Natural killer cell (primary cell): ENCODE data around the gene ABHD2. TPM values are rescaled to one million over a fixed set of nuclear protein-coding genes. Genes with fewer than 3 reads are reported as not detected.

Experiments used
- ATAC-seq, 3 donors: fragments of 150-1000 bp in 2 of 3; fragments of 200-7000 bp in 1 of 3; cut with Tn5 transposase; 1 replicate in 1 of 3; 2 replicates in 2 of 3; pipeline ENCODE4 v1.10.0; 2021; ENCODE audit warnings: mild to moderate bottlenecking in 2 of 3, moderate library complexity in 2 of 3
- DNase-seq, 2 donors: peaks; one replicate each; pipeline versions ENCODE4 v3.0.0 to v3.0.0-alpha.2; 2013 to 2021; ENCODE audit warnings: mixed read lengths in 1 of 2
- H3K27ac ChIP-seq: one replicate; pipeline ENCODE4 v1.5.1; 2013; ENCODE audit warnings: mild to moderate bottlenecking, low read length
- H3K27me3 ChIP-seq: one replicate; pipeline ENCODE4 v1.6.1; 2013; ENCODE audit warnings: low read length; ENCODE audit not compliant: control insufficient read depth, insufficient read depth
- H3K36me3 ChIP-seq: one replicate; pipeline ENCODE4 v1.6.1; 2013; ENCODE audit warnings: low read length; ENCODE audit not compliant: control insufficient read depth, insufficient read depth
- H3K4me1 ChIP-seq: one replicate; pipeline ENCODE4 v1.6.1; 2013; ENCODE audit warnings: low read length; ENCODE audit not compliant: control insufficient read depth, insufficient read depth
- H3K4me3 ChIP-seq: one replicate; pipeline ENCODE4 v1.5.1; 2013; ENCODE audit warnings: low read length
- H3K9me3 ChIP-seq: one replicate; pipeline ENCODE4 v1.6.1; 2013; ENCODE audit warnings: low read length; ENCODE audit not compliant: control insufficient read depth, insufficient read depth
- H3K27ac Mint-ChIP-seq, 2 donors: one replicate each; pipeline ENCODE4 v1.8.0; 2022; ENCODE audit warnings: mild to moderate bottlenecking in 2 of 2, mixed read lengths in 2 of 2, moderate library complexity in 1 of 2
- H3K27me3 Mint-ChIP-seq, 2 donors: one replicate each; pipeline ENCODE4 v1.8.0; 2022; ENCODE audit warnings: low read depth in 2 of 2, mixed read lengths in 2 of 2
- H3K36me3 Mint-ChIP-seq: one replicate; pipeline ENCODE4 v1.8.0; 2022; ENCODE audit warnings: mixed read lengths
- H3K4me1 Mint-ChIP-seq, 2 donors: one replicate each; pipeline ENCODE4 v1.8.0; 2022; ENCODE audit warnings: mixed read lengths in 2 of 2
- H3K4me3 Mint-ChIP-seq: one replicate; pipeline ENCODE4 v1.8.0; 2022; ENCODE audit warnings: mild to moderate bottlenecking, moderate library complexity, mixed read lengths
- H3K9me3 Mint-ChIP-seq, 2 donors: one replicate each; pipeline ENCODE4 v1.8.0; 2022; ENCODE audit warnings: mixed read lengths in 2 of 2
- WGBS: methylation state at CpG from one replicate; pipeline ENCODE4 v1.1.7; 2013; ENCODE audit warnings: missing lambda C conversion rate; ENCODE audit not compliant: insufficient coverage; 5-methylcytosine and 5-hydroxymethylcytosine counted together
- intact Hi-C: fragments of 100-400 bp; cut with micrococcal nuclease; formaldehyde crosslinking; loops from one replicate; pipeline ENCODE4 v1.14.2; 2022
- total RNA-seq, 4 donors: library from RNA; stranded (reverse); fragments of 120-200 nt in 1 of 4; gene quantifications; one replicate each; pipeline versions ENCODE4 v1.2.3 to v1.2.4, GENCODE V29; 2013 to 2022
- TF ChIP-seq, protein P1 (sequence below): fragments of 200-600 bp; IDR thresholded peaks from one replicate; pipeline ENCODE4 v1.8.0; 2022; ENCODE audit warnings: antibody characterized with exemption

ABHD2 gene
- total RNA-seq, 3 donors from 2014 or later (not counting 1 experiment from before 2014, with no cell fraction given), result 187 to 236 (median 191) TPM

DNA sequence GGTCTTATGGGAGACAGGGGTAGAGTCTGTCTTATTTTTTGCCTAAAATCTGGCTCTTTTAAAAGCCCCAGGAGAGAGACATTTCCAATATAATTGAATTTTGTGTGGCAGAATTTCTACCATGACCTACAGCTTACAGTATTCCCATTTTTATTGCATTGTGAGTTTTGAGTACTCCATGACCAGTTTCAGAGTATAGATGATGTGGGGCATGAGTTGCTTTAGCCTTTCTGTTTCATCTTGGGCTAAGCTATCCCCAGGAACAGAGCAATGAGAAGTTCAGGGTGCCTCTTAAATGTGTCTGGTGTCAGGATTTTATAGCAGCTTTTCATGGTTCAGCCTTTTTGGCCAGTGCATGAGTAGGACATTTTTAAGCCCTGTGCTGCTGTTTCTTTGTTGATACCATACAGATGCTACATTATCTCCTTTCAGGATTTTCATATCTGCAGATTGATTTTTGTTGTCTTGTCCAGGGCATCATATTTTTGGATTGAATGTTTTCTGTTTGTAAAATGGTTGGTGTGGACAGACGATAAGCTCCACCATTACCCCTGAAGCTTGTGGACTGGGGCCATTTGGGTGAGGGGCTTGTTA lies 3.5 kb downstream of the ABHD2 start:
- intact Hi-C loops, result loop anchor here (2.0 kb wide), 1 partner anchor 21 kb away; no protein-coding TSS in a partner anchor
- Histone ChIP-seq H3K36me3 (peaks cover 7% of the 10 kb centered on the region), H3K4me1 (peaks cover 43% of the 10 kb centered on the region), H3K9me3 (no peaks in the 10 kb centered on the region), H3K27me3 (no peaks in the 10 kb centered on the region), H3K27ac (peak overlapping the region; percentile 85), H3K4me3 (peak overlapping the region; percentile 22)
- Mint-ChIP-seq H3K27ac (no peak overlapping the region), H3K9me3 (no peaks in the 10 kb centered on the region), H3K36me3 (peaks cover 15% of the 10 kb centered on the region), H3K27me3 (no peaks in the 10 kb centered on the region), H3K4me1 (peaks cover 57 to 62% of the 10 kb centered on the region in 2 donors), H3K4me3 (no peak overlapping the region)
- ATAC-seq (no peak), DNase-seq (peak in 1 of 2 donors; percentile 18)
- TF ChIP-seq, protein P1, sequence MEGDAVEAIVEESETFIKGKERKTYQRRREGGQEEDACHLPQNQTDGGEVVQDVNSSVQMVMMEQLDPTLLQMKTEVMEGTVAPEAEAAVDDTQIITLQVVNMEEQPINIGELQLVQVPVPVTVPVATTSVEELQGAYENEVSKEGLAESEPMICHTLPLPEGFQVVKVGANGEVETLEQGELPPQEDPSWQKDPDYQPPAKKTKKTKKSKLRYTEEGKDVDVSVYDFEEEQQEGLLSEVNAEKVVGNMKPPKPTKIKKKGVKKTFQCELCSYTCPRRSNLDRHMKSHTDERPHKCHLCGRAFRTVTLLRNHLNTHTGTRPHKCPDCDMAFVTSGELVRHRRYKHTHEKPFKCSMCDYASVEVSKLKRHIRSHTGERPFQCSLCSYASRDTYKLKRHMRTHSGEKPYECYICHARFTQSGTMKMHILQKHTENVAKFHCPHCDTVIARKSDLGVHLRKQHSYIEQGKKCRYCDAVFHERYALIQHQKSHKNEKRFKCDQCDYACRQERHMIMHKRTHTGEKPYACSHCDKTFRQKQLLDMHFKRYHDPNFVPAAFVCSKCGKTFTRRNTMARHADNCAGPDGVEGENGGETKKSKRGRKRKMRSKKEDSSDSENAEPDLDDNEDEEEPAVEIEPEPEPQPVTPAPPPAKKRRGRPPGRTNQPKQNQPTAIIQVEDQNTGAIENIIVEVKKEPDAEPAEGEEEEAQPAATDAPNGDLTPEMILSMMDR, result no peak
- WGBS, result 100% methylated on average over 1 of the region's 1 CpG

DNA sequence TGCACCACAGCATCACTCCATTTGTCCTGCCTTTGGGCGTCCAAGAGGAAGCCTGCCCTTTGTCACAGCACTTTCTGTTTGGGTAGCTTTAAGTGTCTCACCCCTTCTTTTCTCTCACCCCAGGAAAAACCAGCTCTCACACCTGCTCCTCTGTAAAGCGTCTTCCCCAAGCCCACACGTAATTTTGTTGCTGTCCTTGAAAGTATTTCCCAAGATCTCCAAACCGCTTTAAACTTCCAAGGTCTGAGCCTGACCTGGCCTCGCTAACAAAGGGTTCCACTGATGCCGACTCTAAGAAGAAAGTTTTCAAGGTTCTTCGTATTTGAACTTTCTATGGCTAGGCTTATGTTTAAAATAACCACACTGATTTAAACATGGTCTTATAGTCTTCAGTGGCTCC lies 5.3 kb downstream of the ABHD2 start:
- Mint-ChIP-seq H3K27me3 (no peaks in the 10 kb centered on the region), H3K27ac (no peak overlapping the region), H3K9me3 (no peaks in the 10 kb centered on the region), H3K36me3 (peaks cover 15% of the 10 kb centered on the region), H3K4me1 (peaks cover 70 to 76% of the 10 kb centered on the region in 2 donors), H3K4me3 (peak overlapping the region; percentile 43)
- peaks cover 7% of the 10 kb centered on the region for H3K36me3 ChIP-seq
- peaks cover 35% of the 10 kb centered on the region for H3K4me1 ChIP-seq
- no peaks in the 10 kb centered on the region for H3K27me3 ChIP-seq
- H3K4me3 ChIP-seq, result no peak overlapping the region
- DNase-seq, result no peak
- no peak for ATAC-seq
- H3K27ac ChIP-seq, result no peak overlapping the region
- WGBS, result 92% methylated on average over 7 of the region's 7 CpGs
- no peaks in the 10 kb centered on the region for H3K9me3 ChIP-seq
- intact Hi-C loops, result no loop called here
- TF ChIP-seq, protein P1, result no peak

DNA sequence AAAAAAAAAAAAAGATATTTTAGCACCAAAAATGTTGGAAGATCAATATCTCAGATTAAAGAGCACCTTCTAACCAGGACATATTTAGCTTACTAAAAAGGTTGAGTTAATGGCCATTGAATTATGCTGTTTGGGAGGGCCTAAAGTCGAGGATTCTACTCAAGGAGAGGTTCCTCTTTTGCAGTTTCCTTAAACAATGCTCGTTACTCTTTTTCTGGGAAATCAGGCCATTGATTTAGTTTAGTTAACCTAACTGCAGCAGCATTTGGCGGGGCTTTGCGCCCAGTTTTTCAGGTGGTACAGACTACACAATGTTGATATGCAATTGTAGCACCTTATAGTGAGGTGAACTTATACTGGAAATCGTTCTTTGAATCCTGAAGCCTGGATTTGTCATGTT lies 6.8 kb downstream of the ABHD2 start:
- TF ChIP-seq, protein P1, result no peak
- 72% methylated on average over 5 of the region's 5 CpGs for WGBS

DNA sequence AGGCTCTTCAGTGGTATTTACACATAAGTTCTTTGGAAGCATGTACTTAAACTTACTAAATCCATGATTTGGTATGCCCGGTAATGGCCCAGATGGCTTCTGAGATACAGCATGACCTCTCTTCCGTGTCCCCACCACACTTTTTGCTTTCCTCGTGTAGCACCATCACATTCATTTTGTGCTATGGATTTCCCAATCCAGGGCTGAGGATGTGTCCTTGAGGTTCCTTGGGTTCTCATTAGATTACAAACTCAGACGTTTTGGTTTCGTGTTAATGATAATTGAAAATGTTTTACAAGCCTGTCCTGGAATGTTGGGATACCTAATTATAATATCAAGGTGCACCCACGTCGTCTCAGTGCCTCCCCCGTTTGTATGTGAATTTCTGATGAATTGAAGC lies 7.3 kb downstream of the ABHD2 start:
- Histone ChIP-seq H3K4me3 (no peak overlapping the region), H3K27ac (no peak overlapping the region), H3K9me3 (no peaks in the 10 kb centered on the region), H3K27me3 (no peaks in the 10 kb centered on the region), H3K4me1 (peaks cover 25% of the 10 kb centered on the region), H3K36me3 (peaks cover 16% of the 10 kb centered on the region)
- peaks cover 15% of the 10 kb centered on the region for H3K36me3 Mint-ChIP-seq
- peaks cover 61 to 66% of the 10 kb centered on the region in 2 donors for H3K4me1 Mint-ChIP-seq
- 90% methylated on average over 8 of the region's 8 CpGs for WGBS
- H3K9me3 Mint-ChIP-seq, result no peaks in the 10 kb centered on the region
- DNase-seq (no peak), ATAC-seq (no peak)
- peak overlapping the region; percentile 4 to 56 for H3K27ac Mint-ChIP-seq
- intact Hi-C loops, result no loop called here
- no peaks in the 10 kb centered on the region for H3K27me3 Mint-ChIP-seq
- no peak overlapping the region for H3K4me3 Mint-ChIP-seq
- TF ChIP-seq, protein P1, result no peak

More for the DNA sequence above, 6.8 kb downstream of the ABHD2 start:
- H3K4me1 Mint-ChIP-seq, result peaks cover 63 to 71% of the 10 kb centered on the region in 2 donors
- H3K9me3 ChIP-seq, result no peaks in the 10 kb centered on the region
- peaks cover 16% of the 10 kb centered on the region for H3K36me3 ChIP-seq
- H3K36me3 Mint-ChIP-seq, result peaks cover 15% of the 10 kb centered on the region
- H3K4me3 ChIP-seq, result no peak overlapping the region
- H3K27me3 ChIP-seq, result no peaks in the 10 kb centered on the region
- DNase-seq (no peak), ATAC-seq (no peak)
- H3K4me3 Mint-ChIP-seq, result no peak overlapping the region
- H3K27ac ChIP-seq, result no peak overlapping the region
- no peaks in the 10 kb centered on the region for H3K9me3 Mint-ChIP-seq
- intact Hi-C loops, result no loop called here
- H3K4me1 ChIP-seq, result peaks cover 23% of the 10 kb centered on the region
- H3K27ac Mint-ChIP-seq, result peak overlapping the region; percentile 4 to 56
- H3K27me3 Mint-ChIP-seq, result no peaks in the 10 kb centered on the region
